RWPE2 (cell line): ENCODE results near the gene CRACDL.

Experiments used
- ATAC-seq: fragments of 200-7000 bp; cut with Tn5 transposase; 3 replicates; pipeline ENCODE4 v1.9.1; 2021; ENCODE audit warnings: low read depth
- DNase-seq: peaks from one replicate; pipeline ENCODE4 v3.0.0-alpha.2; 2020; ENCODE audit warnings: low spot score
- H3K27ac ChIP-seq: fragments of 450-650 bp; 2 replicates; pipeline ENCODE4 v1.5.1; 2017; ENCODE audit warnings: mild to moderate bottlenecking; ENCODE audit not compliant: poor library complexity, severe bottlenecking
- H3K27me3 ChIP-seq: fragments of 250-450 bp; sonication (Bioruptor Pico); 2 replicates; pipeline ENCODE4 v1.5.1; 2021; ENCODE audit warnings: mild to moderate bottlenecking, moderate library complexity; ENCODE audit not compliant: insufficient read depth, poor library complexity, severe bottlenecking
- H3K36me3 ChIP-seq: fragments of 250-450 bp; sonication (Bioruptor Pico); 2 replicates; pipeline ENCODE4 v1.5.1; 2020; ENCODE audit warnings: low read depth, mild to moderate bottlenecking, moderate library complexity
- H3K4me1 ChIP-seq: fragments of 250-450 bp; sonication (Bioruptor Pico); 2 replicates; pipeline ENCODE4 v1.5.1; 2021; ENCODE audit warnings: mild to moderate bottlenecking, moderate library complexity; ENCODE audit not compliant: insufficient read depth, poor library complexity, severe bottlenecking
- H3K4me3 ChIP-seq: fragments of 250-450 bp; sonication (Bioruptor Pico); 2 replicates; pipeline ENCODE4 v1.5.1; 2021; ENCODE audit warnings: mild to moderate bottlenecking, moderate library complexity; ENCODE audit not compliant: severe bottlenecking
- H3K9me3 ChIP-seq: fragments of 250-450 bp; sonication (Bioruptor Pico); 2 replicates; pipeline ENCODE4 v1.5.1; 2021; ENCODE audit warnings: mild to moderate bottlenecking, moderate library complexity; ENCODE audit not compliant: severe bottlenecking
- CTCF ChIP-seq: fragments of 450-650 bp; IDR thresholded peaks from one replicate; pipeline ENCODE4 v1.5.1; 2017; ENCODE audit warnings: mild to moderate bottlenecking, moderate library complexity; ENCODE audit not compliant: poor library complexity, severe bottlenecking

Gene CRACDL

GRCh38 chr2:98912957-98913915 lies 22.8 kb downstream of the CRACDL start:
- Histone ChIP-seq H3K4me1 (peaks cover 89% of the 10 kb centered on the region), H3K9me3 (no peaks in the 10 kb centered on the region), H3K27ac (peak overlapping the region; percentile 98), H3K36me3 (no peaks in the 10 kb centered on the region), H3K4me3 (no peak overlapping the region), H3K27me3 (no peaks in the 10 kb centered on the region)
- ATAC-seq (peak; percentile 38), DNase-seq (peak; percentile 81)
- TF ChIP-seq CTCF = no peak

- peak; percentile 56 for ATAC-seq
- no peak for TF ChIP-seq CTCF
- H3K4me1 ChIP-seq = peaks cover 86% of the 10 kb centered on the region
- no peaks in the 10 kb centered on the region for H3K36me3 ChIP-seq
- peak; percentile 94 for DNase-seq
- H3K4me3 ChIP-seq = no peak overlapping the region
- peak overlapping the region; percentile 98 for H3K27ac ChIP-seq
- H3K27me3 ChIP-seq = no peaks in the 10 kb centered on the region
- no peaks in the 10 kb centered on the region for H3K9me3 ChIP-seq
These were observed 23.7 kb downstream of the CRACDL start for GRCh38 chr2:98912221-98912851.

GRCh38 chr2:98911376-98912154 lies 24.5 kb downstream of the CRACDL start:
- H3K9me3 ChIP-seq = no peaks in the 10 kb centered on the region
- no peak for TF ChIP-seq CTCF
- peak overlapping the region; percentile 98 for H3K27ac ChIP-seq
- H3K27me3 ChIP-seq = no peaks in the 10 kb centered on the region
- ATAC-seq (no peak), DNase-seq (no peak)
- no peak overlapping the region for H3K4me3 ChIP-seq
- H3K36me3 ChIP-seq = no peaks in the 10 kb centered on the region
- peaks cover 79% of the 10 kb centered on the region for H3K4me1 ChIP-seq

- peaks cover 73% of the 10 kb centered on the region for H3K4me1 ChIP-seq
- no peak for ATAC-seq
- no peaks in the 10 kb centered on the region for H3K27me3 ChIP-seq
- H3K27ac ChIP-seq = peak overlapping the region; percentile 98
- no peaks in the 10 kb centered on the region for H3K36me3 ChIP-seq
- H3K9me3 ChIP-seq = no peaks in the 10 kb centered on the region
- no peak overlapping the region for H3K4me3 ChIP-seq
- DNase-seq = no peak
- TF ChIP-seq CTCF = no peak
These were observed 25.0 kb downstream of the CRACDL start for GRCh38 chr2:98911126-98911375.
